Nephron progenitor cell (in vitro differentiated cells): ENCODE measurements around the gene ASTN2.

ENCODE experiments used
- DNase-seq: peaks from one replicate; pipeline ENCODE4 v3.0.0; 2021
- H3K27ac Mint-ChIP-seq: 2 replicates; pipeline ENCODE4 v1.8.0; 2021; ENCODE audit warnings: mild to moderate bottlenecking, moderate library complexity, mixed read lengths
- H3K27me3 Mint-ChIP-seq: 2 replicates; pipeline ENCODE4 v1.8.0; 2021; ENCODE audit warnings: mild to moderate bottlenecking, low read depth, mixed read lengths; ENCODE audit not compliant: poor library complexity
- H3K36me3 Mint-ChIP-seq: 2 replicates; pipeline ENCODE4 v1.8.0; 2021; ENCODE audit warnings: low read depth, mixed read lengths
- H3K4me1 Mint-ChIP-seq: 2 replicates; pipeline ENCODE4 v1.8.0; 2021; ENCODE audit warnings: mixed read lengths
- H3K4me3 Mint-ChIP-seq: 2 replicates; pipeline ENCODE4 v1.8.0; 2021; ENCODE audit warnings: mild to moderate bottlenecking, moderate library complexity, mixed read lengths
- H3K9me3 Mint-ChIP-seq: 2 replicates; pipeline ENCODE4 v1.8.0; 2021; ENCODE audit warnings: mild to moderate bottlenecking, moderate library complexity, mixed read lengths
- CTCF ChIP-seq: fragments of 200-600 bp; sonication (generic); IDR thresholded peaks from 2 replicates; pipeline ENCODE4 v1.5.0; 2021; ENCODE audit warnings: antibody characterized with exemption

The ASTN2 gene

GRCh38 chr9:116479056-116479544, 935.8 kb downstream of the ASTN2 start:
- peaks cover 1% of the 10 kb centered on the region for H3K27me3 Mint-ChIP-seq
- H3K9me3 Mint-ChIP-seq: no peaks in the 10 kb centered on the region
- H3K27ac Mint-ChIP-seq: no peak overlapping the region
- no peak for DNase-seq
- H3K4me1 Mint-ChIP-seq: peaks cover 29% of the 10 kb centered on the region
- no peaks in the 10 kb centered on the region for H3K36me3 Mint-ChIP-seq
- TF ChIP-seq CTCF: no peak
- H3K4me3 Mint-ChIP-seq: no peak overlapping the region

GRCh38 chr9:116477584-116478141, 937.2 kb downstream of the ASTN2 start:
- Mint-ChIP-seq H3K27ac (peak overlapping the region; percentile 79), H3K4me1 (peaks cover 21% of the 10 kb centered on the region), H3K4me3 (no peak overlapping the region), H3K9me3 (no peaks in the 10 kb centered on the region), H3K36me3 (no peaks in the 10 kb centered on the region), H3K27me3 (no peaks in the 10 kb centered on the region)
- no peak for TF ChIP-seq CTCF
- no peak for DNase-seq

- no peak overlapping the region for H3K4me3 Mint-ChIP-seq
- no peak for DNase-seq
- no peak for TF ChIP-seq CTCF
- H3K36me3 Mint-ChIP-seq: no peaks in the 10 kb centered on the region
- no peaks in the 10 kb centered on the region for H3K9me3 Mint-ChIP-seq
- no peaks in the 10 kb centered on the region for H3K27me3 Mint-ChIP-seq
- peaks cover 25% of the 10 kb centered on the region for H3K4me1 Mint-ChIP-seq
- no peak overlapping the region for H3K27ac Mint-ChIP-seq
Observed at GRCh38 chr9:116476935-116477381, 937.9 kb downstream of the ASTN2 start.

GRCh38 chr9:116476002-116476401, 938.9 kb downstream of the ASTN2 start:
- peaks cover 35% of the 10 kb centered on the region for H3K4me1 Mint-ChIP-seq
- no peaks in the 10 kb centered on the region for H3K9me3 Mint-ChIP-seq
- no peak for DNase-seq
- no peak for TF ChIP-seq CTCF
- H3K27ac Mint-ChIP-seq: no peak overlapping the region
- H3K4me3 Mint-ChIP-seq: no peak overlapping the region
- H3K27me3 Mint-ChIP-seq: no peaks in the 10 kb centered on the region
- H3K36me3 Mint-ChIP-seq: no peaks in the 10 kb centered on the region

GRCh38 chr9:116475201-116475600, 939.7 kb downstream of the ASTN2 start:
- no peak for TF ChIP-seq CTCF
- no peaks in the 10 kb centered on the region for H3K36me3 Mint-ChIP-seq
- H3K27ac Mint-ChIP-seq: no peak overlapping the region
- DNase-seq: no peak
- peaks cover 36% of the 10 kb centered on the region for H3K4me1 Mint-ChIP-seq
- H3K4me3 Mint-ChIP-seq: no peak overlapping the region
- H3K27me3 Mint-ChIP-seq: no peaks in the 10 kb centered on the region
- no peaks in the 10 kb centered on the region for H3K9me3 Mint-ChIP-seq

- peaks cover 47% of the 10 kb centered on the region for H3K4me1 Mint-ChIP-seq
- no peaks in the 10 kb centered on the region for H3K36me3 Mint-ChIP-seq
- H3K27ac Mint-ChIP-seq: peak overlapping the region; percentile 2
- H3K9me3 Mint-ChIP-seq: no peaks in the 10 kb centered on the region
- no peaks in the 10 kb centered on the region for H3K27me3 Mint-ChIP-seq
- no peak overlapping the region for H3K4me3 Mint-ChIP-seq
- DNase-seq: no peak
- no peak for TF ChIP-seq CTCF
Observed at GRCh38 chr9:116471944-116472506, 942.8 kb downstream of the ASTN2 start.
